Esophagus muscularis mucosa (tissue), 4 donors: ENCODE results near the gene MAP3K3. TPM values are rescaled to one million over a fixed set of nuclear protein-coding genes. Genes with fewer than 3 reads are reported as not detected.

Experiments used
- DNase-seq: peaks from one replicate; pipeline ENCODE4 v3.0.0-alpha.2; 2017; ENCODE audit errors: extremely low spot score
- H3K27ac ChIP-seq, 4 donors: fragments of 200-600 bp; sonication (generic); replicated peaks in 1 of 4; 1 replicate in 3 of 4; 2 replicates in 1 of 4; pipeline ENCODE4 v1.5.1; 2016 to 2019; ENCODE audit warnings: mild to moderate bottlenecking in 1 of 4
- H3K27me3 ChIP-seq, 4 donors: fragments of 200-600 bp; sonication (generic); one replicate each; pipeline versions ENCODE4 v1.5.1 to v1.6.0; 2016 to 2019
- H3K36me3 ChIP-seq, 4 donors: fragments of 200-600 bp; sonication (generic); one replicate each; pipeline ENCODE4 v1.5.1; 2016 to 2019
- H3K4me1 ChIP-seq, 4 donors: fragments of 200-600 bp; sonication (generic); one replicate each; pipeline ENCODE4 v1.5.1; 2016 to 2019
- H3K4me3 ChIP-seq, 4 donors: fragments of 200-600 bp; sonication (generic); 1 replicate in 2 of 4; 2 replicates in 2 of 4; pipeline ENCODE4 v1.5.1; 2016 to 2019; ENCODE audit warnings: mild to moderate bottlenecking in 4 of 4, moderate library complexity in 1 of 4
- H3K9me3 ChIP-seq, 4 donors: fragments of 200-600 bp; sonication (generic); 1 replicate in 3 of 4; 2 replicates in 1 of 4; pipeline ENCODE4 v1.5.1; 2016 to 2019
- EP300 ChIP-seq: sonication (generic); formaldehyde crosslinking; IDR thresholded peaks from one replicate; pipeline ENCODE4 v1.6.1; 2017; ENCODE audit warnings: antibody characterized with exemption
- POLR2A ChIP-seq: fragments of 450-650 bp; IDR thresholded peaks from one replicate; pipeline ENCODE4 v1.6.1; 2017; ENCODE audit warnings: antibody characterized with exemption, moderate library complexity, mild to moderate bottlenecking, low read depth
- POLR2AphosphoS5 ChIP-seq, 2 donors: sonication (generic); formaldehyde crosslinking; IDR thresholded peaks; one replicate each; pipeline ENCODE4 v1.6.1; 2017; ENCODE audit warnings: antibody characterized with exemption in 2 of 2
- WGBS: methylation state at CpG from one replicate; pipeline ENCODE4 v1.1.5; 2018; 5-methylcytosine and 5-hydroxymethylcytosine counted together
- intact Hi-C: fragments of 100-400 bp; cut with DNase I; formaldehyde crosslinking; loops from one replicate; pipeline ENCODE4 v1.15.1; 2023
- total RNA-seq, 4 donors: library from RNA; depleted of rRNA; stranded (reverse); fragments of >200 nt; gene quantifications; one replicate each; pipeline versions ENCODE4 v1.1.0 to v1.2.1, GENCODE V29; 2016
- TF ChIP-seq, protein P1 (sequence below), 3 experiments: fragments of 200-600 bp in 2 of 3; fragments of 450-650 bp in 1 of 3; sonication (generic) in 2 of 3; IDR thresholded peaks; one replicate each; pipeline ENCODE4 v1.5.1; 2017 to 2019; ENCODE audit warnings: antibody characterized with exemption in 3 of 3, mild to moderate bottlenecking in 2 of 3, moderate library complexity in 1 of 3

The MAP3K3 gene
- total RNA-seq, 4 donors from 2014 or later: 67.7 to 132 (median 86.6) TPM

DNA sequence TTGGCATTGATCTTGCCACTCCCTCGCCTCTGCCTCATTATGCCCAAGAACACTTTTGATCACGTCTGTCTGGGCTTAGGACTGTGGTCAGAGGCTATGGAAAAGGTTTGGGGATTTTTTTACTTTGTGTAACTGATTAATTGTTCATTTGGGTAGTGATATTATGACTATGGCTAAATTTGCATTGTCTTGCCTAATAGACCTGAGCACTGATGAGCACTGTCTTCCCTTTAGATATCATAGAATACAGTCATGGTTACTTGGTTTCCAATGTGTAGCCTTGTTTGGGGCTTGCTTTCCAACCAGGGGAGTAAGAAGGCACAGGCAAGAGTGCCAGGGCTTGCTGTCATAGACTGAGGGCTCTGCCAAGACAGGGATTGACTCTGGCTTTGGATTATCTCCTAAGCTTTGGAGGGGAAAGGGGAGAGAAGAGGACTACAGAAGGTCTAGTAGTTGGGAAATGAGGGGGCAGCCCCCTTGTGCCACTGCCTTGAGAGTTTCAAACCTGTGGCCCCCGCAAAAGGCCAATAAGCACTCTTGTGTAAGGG, 64.0 kb downstream of the MAP3K3 start:
- Histone ChIP-seq H3K4me3 (no peak overlapping the region), H3K4me1 (peaks cover 26 to 54% (median 39%) of the 10 kb centered on the region in 4 donors), H3K9me3 (no peaks in the 10 kb centered on the region), H3K27ac (peak overlapping the region in 1 of 4 donors; percentile 40), H3K27me3 (no peaks in the 10 kb centered on the region), H3K36me3 (peaks cover 48 to 89% (median 70%) of the 10 kb centered on the region in 4 donors)
- TF ChIP-seq POLR2AphosphoS5 (IDR thresholded peaks at IDR 0.05) (no peak), EP300 (no peak), POLR2A (no peak)
- TF ChIP-seq, protein P1, sequence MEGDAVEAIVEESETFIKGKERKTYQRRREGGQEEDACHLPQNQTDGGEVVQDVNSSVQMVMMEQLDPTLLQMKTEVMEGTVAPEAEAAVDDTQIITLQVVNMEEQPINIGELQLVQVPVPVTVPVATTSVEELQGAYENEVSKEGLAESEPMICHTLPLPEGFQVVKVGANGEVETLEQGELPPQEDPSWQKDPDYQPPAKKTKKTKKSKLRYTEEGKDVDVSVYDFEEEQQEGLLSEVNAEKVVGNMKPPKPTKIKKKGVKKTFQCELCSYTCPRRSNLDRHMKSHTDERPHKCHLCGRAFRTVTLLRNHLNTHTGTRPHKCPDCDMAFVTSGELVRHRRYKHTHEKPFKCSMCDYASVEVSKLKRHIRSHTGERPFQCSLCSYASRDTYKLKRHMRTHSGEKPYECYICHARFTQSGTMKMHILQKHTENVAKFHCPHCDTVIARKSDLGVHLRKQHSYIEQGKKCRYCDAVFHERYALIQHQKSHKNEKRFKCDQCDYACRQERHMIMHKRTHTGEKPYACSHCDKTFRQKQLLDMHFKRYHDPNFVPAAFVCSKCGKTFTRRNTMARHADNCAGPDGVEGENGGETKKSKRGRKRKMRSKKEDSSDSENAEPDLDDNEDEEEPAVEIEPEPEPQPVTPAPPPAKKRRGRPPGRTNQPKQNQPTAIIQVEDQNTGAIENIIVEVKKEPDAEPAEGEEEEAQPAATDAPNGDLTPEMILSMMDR (IDR thresholded peaks at IDR 0.05): no peak
- WGBS: 88% methylated on average over 3 of the region's 3 CpGs
- intact Hi-C loops: no loop called here
- DNase-seq: no peak

GRCh38 chr17:63688396-63689020, 66.3 kb downstream of the MAP3K3 start:
- Histone ChIP-seq H3K27me3 (no peaks in the 10 kb centered on the region), H3K36me3 (peaks cover 54 to 89% (median 71%) of the 10 kb centered on the region in 4 donors), H3K4me1 (peaks cover 17 to 32% (median 30%) of the 10 kb centered on the region in 4 donors), H3K4me3 (no peak overlapping the region), H3K27ac (no peak overlapping the region), H3K9me3 (no peaks in the 10 kb centered on the region)
- intact Hi-C loops: no loop called here
- 90% methylated on average over 11 of the region's 12 CpGs for WGBS
- DNase-seq: no peak
- TF ChIP-seq POLR2AphosphoS5 (IDR thresholded peaks at IDR 0.05) (no peak), EP300 (no peak), POLR2A (no peak)
- TF ChIP-seq, protein P1 (IDR thresholded peaks at IDR 0.05): no peak

GRCh38 chr17:63689479-63689878, 67.3 kb downstream of the MAP3K3 start:
- no peak for DNase-seq
- H3K4me1 ChIP-seq: peaks cover 11 to 27% (median 22%) of the 10 kb centered on the region in 4 donors
- 98% methylated on average over 13 of the region's 14 CpGs for WGBS
- no peaks in the 10 kb centered on the region for H3K27me3 ChIP-seq
- H3K9me3 ChIP-seq: no peaks in the 10 kb centered on the region
- intact Hi-C loops: no loop called here
- no peak overlapping the region for H3K27ac ChIP-seq
- H3K36me3 ChIP-seq: peaks cover 59 to 89% (median 76%) of the 10 kb centered on the region in 4 donors
- no peak overlapping the region for H3K4me3 ChIP-seq
- no peak for TF ChIP-seq POLR2A
- no peak for TF ChIP-seq EP300
- TF ChIP-seq, protein P1 (IDR thresholded peaks at IDR 0.05): no peak
- TF ChIP-seq POLR2AphosphoS5 (IDR thresholded peaks at IDR 0.05): no peak

- peaks cover 59 to 83% (median 78%) of the 10 kb centered on the region in 4 donors for H3K36me3 ChIP-seq
- H3K9me3 ChIP-seq: no peaks in the 10 kb centered on the region
- WGBS: 95% methylated on average over 11 of the region's 11 CpGs
- no peaks in the 10 kb centered on the region for H3K27me3 ChIP-seq
- peaks cover 0 to 15% (median 5%) of the 10 kb centered on the region in 4 donors for H3K4me1 ChIP-seq
- no peak for DNase-seq
- TF ChIP-seq POLR2AphosphoS5 (IDR thresholded peaks at IDR 0.05) (no peak), POLR2A (no peak), EP300 (no peak)
- TF ChIP-seq, protein P1 (IDR thresholded peaks at IDR 0.05): no peak
- H3K4me3 ChIP-seq: no peak overlapping the region
- intact Hi-C loops: no loop called here
- no peak overlapping the region for H3K27ac ChIP-seq
These were observed 70.1 kb downstream of the MAP3K3 start for GRCh38 chr17:63692195-63692816.
